ENCODE results near the gene MRPL3. TPM values are rescaled to one million over a fixed set of nuclear protein-coding genes. Genes with fewer than 3 reads are reported as not detected.
A peak's percentile ranks its signal among the peaks of the same experiment; 100 is the strongest.

The MRPL3 gene
- 166 TPM for polyA plus RNA-seq (2013, experiment 1 of 2)
- polyA plus RNA-seq (2013, experiment 2 of 2): 156 TPM

GRCh38 chr3:131502530-131503319, at the start of gene MRPL3:
Gene MRPL3 (minus strand): TSS chr3:131502971. CDS start chr3:131502821, 150 bp downstream.
- WGBS: 3% methylated on average over 46 of the region's 47 CpGs

GRCh38 chr3:131551761-131552160, 49.0 kb upstream of the MRPL3 start:
- 94% methylated on average over 3 of the region's 4 CpGs for WGBS
- H3K4me1 ChIP-seq (ENCODE audit: insufficient read depth, low read length): no peaks in the 10 kb centered on the region
- no peak overlapping the region for H3K4me3 ChIP-seq (ENCODE audit: low read length)
- H3K27ac ChIP-seq (ENCODE audit: low read depth, low read length): no peak overlapping the region
- H3K9ac ChIP-seq (ENCODE audit: low read depth, low read length): no peak overlapping the region
- H3K36me3 ChIP-seq (ENCODE audit: insufficient read depth, low read length): no peaks in the 10 kb centered on the region
- no peaks in the 10 kb centered on the region for H3K27me3 ChIP-seq (ENCODE audit: insufficient read depth, low read length)
- no peaks in the 10 kb centered on the region for H3K9me3 ChIP-seq (ENCODE audit: insufficient read depth, low read depth, low read length)

More at GRCh38 chr3:131502530-131503319, at the start of gene MRPL3:
- Histone ChIP-seq H3K27ac (ENCODE audit: low read depth, low read length) (peak within 1 kb of the TSS; percentile 91), H3K4me3 (ENCODE audit: low read length) (peak within 1 kb of the TSS; percentile 95), H3K9me3 (ENCODE audit: insufficient read depth, low read depth, low read length) (no peaks in the 10 kb centered on the region), H3K27me3 (ENCODE audit: insufficient read depth, low read length) (peaks cover 38% of the 10 kb centered on the region), H3K36me3 (ENCODE audit: insufficient read depth, low read length) (peaks cover 37% of the 10 kb centered on the region), H3K9ac (ENCODE audit: low read depth, low read length) (peak within 1 kb of the TSS; percentile 100), H3K4me1 (ENCODE audit: insufficient read depth, low read length) (peaks cover 8% of the 10 kb centered on the region; the same call in 1 of the 2 replicates)

GRCh38 chr3:131550562-131551465, 48.0 kb upstream of the MRPL3 start:
- no peaks in the 10 kb centered on the region for H3K9me3 ChIP-seq (ENCODE audit: insufficient read depth, low read depth, low read length)
- no peak overlapping the region for H3K27ac ChIP-seq (ENCODE audit: low read depth, low read length)
- no peak overlapping the region for H3K9ac ChIP-seq (ENCODE audit: low read depth, low read length)
- H3K4me3 ChIP-seq (ENCODE audit: low read length): no peak overlapping the region
- no peaks in the 10 kb centered on the region for H3K4me1 ChIP-seq (ENCODE audit: insufficient read depth, low read length)
- H3K36me3 ChIP-seq (ENCODE audit: insufficient read depth, low read length): no peaks in the 10 kb centered on the region
- no peaks in the 10 kb centered on the region for H3K27me3 ChIP-seq (ENCODE audit: insufficient read depth, low read length)
- 98% methylated on average over 4 of the region's 4 CpGs for WGBS

GRCh38 chr3:131549340-131549739, 46.6 kb upstream of the MRPL3 start:
- 100% methylated on average over 1 of the region's 1 CpG for WGBS
- Histone ChIP-seq H3K4me3 (ENCODE audit: low read length) (no peak overlapping the region), H3K27me3 (ENCODE audit: insufficient read depth, low read length) (no peaks in the 10 kb centered on the region), H3K9ac (ENCODE audit: low read depth, low read length) (no peak overlapping the region), H3K36me3 (ENCODE audit: insufficient read depth, low read length) (no peaks in the 10 kb centered on the region), H3K27ac (ENCODE audit: low read depth, low read length) (no peak overlapping the region), H3K9me3 (ENCODE audit: insufficient read depth, low read depth, low read length) (no peaks in the 10 kb centered on the region), H3K4me1 (ENCODE audit: insufficient read depth, low read length) (no peaks in the 10 kb centered on the region)

- WGBS: 75% methylated on average over 1 of the region's 1 CpG
- Histone ChIP-seq H3K4me3 (ENCODE audit: low read length) (no peak overlapping the region), H3K9ac (ENCODE audit: low read depth, low read length) (no peak overlapping the region), H3K36me3 (ENCODE audit: insufficient read depth, low read length) (no peaks in the 10 kb centered on the region), H3K9me3 (ENCODE audit: insufficient read depth, low read depth, low read length) (no peaks in the 10 kb centered on the region), H3K27ac (ENCODE audit: low read depth, low read length) (no peak overlapping the region), H3K4me1 (ENCODE audit: insufficient read depth, low read length) (no peaks in the 10 kb centered on the region), H3K27me3 (ENCODE audit: insufficient read depth, low read length) (no peaks in the 10 kb centered on the region)
These were observed 44.8 kb upstream of the MRPL3 start for GRCh38 chr3:131547585-131547984.

GRCh38 chr3:131546441-131546840, 43.7 kb upstream of the MRPL3 start:
- Histone ChIP-seq H3K4me1 (ENCODE audit: insufficient read depth, low read length) (no peaks in the 10 kb centered on the region), H3K9ac (ENCODE audit: low read depth, low read length) (no peak overlapping the region), H3K4me3 (ENCODE audit: low read length) (no peak overlapping the region), H3K27me3 (ENCODE audit: insufficient read depth, low read length) (no peaks in the 10 kb centered on the region), H3K9me3 (ENCODE audit: insufficient read depth, low read depth, low read length) (no peaks in the 10 kb centered on the region), H3K36me3 (ENCODE audit: insufficient read depth, low read length) (no peaks in the 10 kb centered on the region), H3K27ac (ENCODE audit: low read depth, low read length) (no peak overlapping the region)

GRCh38 chr3:131544557-131544956, 41.8 kb upstream of the MRPL3 start:
- 88% methylated on average over 2 of the region's 2 CpGs for WGBS
- no peak overlapping the region for H3K9ac ChIP-seq (ENCODE audit: low read depth, low read length)
- H3K27me3 ChIP-seq (ENCODE audit: insufficient read depth, low read length): no peaks in the 10 kb centered on the region
- no peaks in the 10 kb centered on the region for H3K9me3 ChIP-seq (ENCODE audit: insufficient read depth, low read depth, low read length)
- H3K4me3 ChIP-seq (ENCODE audit: low read length): no peak overlapping the region
- no peak overlapping the region for H3K27ac ChIP-seq (ENCODE audit: low read depth, low read length)
- H3K36me3 ChIP-seq (ENCODE audit: insufficient read depth, low read length): no peaks in the 10 kb centered on the region
- H3K4me1 ChIP-seq (ENCODE audit: insufficient read depth, low read length): no peaks in the 10 kb centered on the region

- Histone ChIP-seq H3K27ac (ENCODE audit: low read depth, low read length) (no peak overlapping the region), H3K4me3 (ENCODE audit: low read length) (no peak overlapping the region), H3K9ac (ENCODE audit: low read depth, low read length) (no peak overlapping the region), H3K27me3 (ENCODE audit: insufficient read depth, low read length) (no peaks in the 10 kb centered on the region), H3K9me3 (ENCODE audit: insufficient read depth, low read depth, low read length) (no peaks in the 10 kb centered on the region), H3K4me1 (ENCODE audit: insufficient read depth, low read length) (no peaks in the 10 kb centered on the region), H3K36me3 (ENCODE audit: insufficient read depth, low read length) (no peaks in the 10 kb centered on the region)
These were observed 40.9 kb upstream of the MRPL3 start for GRCh38 chr3:131543714-131544113.

GRCh38 chr3:131541288-131541687, 38.5 kb upstream of the MRPL3 start:
- Histone ChIP-seq H3K9ac (ENCODE audit: low read depth, low read length) (no peak overlapping the region), H3K36me3 (ENCODE audit: insufficient read depth, low read length) (no peaks in the 10 kb centered on the region), H3K4me1 (ENCODE audit: insufficient read depth, low read length) (no peaks in the 10 kb centered on the region), H3K4me3 (ENCODE audit: low read length) (no peak overlapping the region), H3K9me3 (ENCODE audit: insufficient read depth, low read depth, low read length) (no peaks in the 10 kb centered on the region), H3K27me3 (ENCODE audit: insufficient read depth, low read length) (no peaks in the 10 kb centered on the region), H3K27ac (ENCODE audit: low read depth, low read length) (no peak overlapping the region)
- WGBS: 87% methylated on average over 1 of the region's 1 CpG

- no peaks in the 10 kb centered on the region for H3K36me3 ChIP-seq (ENCODE audit: insufficient read depth, low read length)
- 91% methylated on average over 2 of the region's 2 CpGs for WGBS
- no peaks in the 10 kb centered on the region for H3K9me3 ChIP-seq (ENCODE audit: insufficient read depth, low read depth, low read length)
- H3K4me1 ChIP-seq (ENCODE audit: insufficient read depth, low read length): peaks cover 4% of the 10 kb centered on the region
- H3K4me3 ChIP-seq (ENCODE audit: low read length): no peak overlapping the region
- no peak overlapping the region for H3K9ac ChIP-seq (ENCODE audit: low read depth, low read length)
- H3K27me3 ChIP-seq (ENCODE audit: insufficient read depth, low read length): no peaks in the 10 kb centered on the region
- H3K27ac ChIP-seq (ENCODE audit: low read depth, low read length): no peak overlapping the region
These were observed 38.0 kb upstream of the MRPL3 start for GRCh38 chr3:131540821-131541220.

- Histone ChIP-seq H3K36me3 (ENCODE audit: insufficient read depth, low read length) (no peaks in the 10 kb centered on the region), H3K27ac (ENCODE audit: low read depth, low read length) (no peak overlapping the region), H3K4me1 (ENCODE audit: insufficient read depth, low read length) (peaks cover 11% of the 10 kb centered on the region), H3K4me3 (ENCODE audit: low read length) (no peak overlapping the region), H3K27me3 (ENCODE audit: insufficient read depth, low read length) (no peaks in the 10 kb centered on the region), H3K9me3 (ENCODE audit: insufficient read depth, low read depth, low read length) (no peaks in the 10 kb centered on the region), H3K9ac (ENCODE audit: low read depth, low read length) (no peak overlapping the region)
These were observed 37.4 kb upstream of the MRPL3 start for GRCh38 chr3:131540143-131540542.
